ENCODE data around the gene DGLUCY. TPM values are rescaled to one million over a fixed set of nuclear protein-coding genes. Genes with fewer than 3 reads are reported as not detected.

Gene DGLUCY
- total and polyA plus RNA-seq, 2 experiments from 2014 or later, result 44.8 to 51.3 TPM

GRCh38 chr14:91235841-91236240, 122.0 kb downstream of the DGLUCY start:
- H3K4me3 ChIP-seq, result no peak overlapping the region
- H3K9me2 ChIP-seq (replicated peaks; ENCODE audit: insufficient read depth), result no peaks in the 10 kb centered on the region
- no peak for DNase-seq (ENCODE audit: low spot score)
- no peaks in the 10 kb centered on the region for H3K9me3 ChIP-seq (ENCODE audit: low read depth)
- H3K4me2 ChIP-seq, result no peak overlapping the region
- no peaks in the 10 kb centered on the region for H3K27me3 ChIP-seq
- H3K27ac ChIP-seq, result no peak overlapping the region
- TF ChIP-seq EZH2 (IDR thresholded peaks at IDR 0.05; ENCODE audit: borderline replicate concordance) (no peak), CTCF (IDR thresholded peaks at IDR 0.05; ENCODE audit: poor library complexity) (no peak), EZH2phosphoT487 (IDR thresholded peaks at IDR 0.05; ENCODE audit: low read depth, severe bottlenecking, unreplicated experiment) (no peak)
- WGBS (ENCODE audit: low lambda C conversion rate, missing lambda C conversion rate), result 90% methylated on average over 7 of the region's 7 CpGs
- H3K4me1 ChIP-seq (ENCODE audit: insufficient read depth), result no peaks in the 10 kb centered on the region
- H3K79me2 ChIP-seq, result no peaks in the 10 kb centered on the region
- no peaks in the 10 kb centered on the region for H4K20me1 ChIP-seq (ENCODE audit: insufficient read depth, poor library complexity, severe bottlenecking)
- no peaks in the 10 kb centered on the region for H3K36me3 ChIP-seq (replicated peaks; ENCODE audit: insufficient read depth, low read depth)
- H2AFZ ChIP-seq, result no peak overlapping the region

- Histone ChIP-seq H3K36me3 (replicated peaks; ENCODE audit: insufficient read depth, low read depth) (no peaks in the 10 kb centered on the region), H3K27ac (no peak overlapping the region), H3K4me2 (no peak overlapping the region), H3K27me3 (no peaks in the 10 kb centered on the region), H3K9me3 (ENCODE audit: low read depth) (no peaks in the 10 kb centered on the region), H2AFZ (no peak overlapping the region), H4K20me1 (ENCODE audit: insufficient read depth, poor library complexity, severe bottlenecking) (no peaks in the 10 kb centered on the region), H3K4me1 (ENCODE audit: insufficient read depth) (no peaks in the 10 kb centered on the region), H3K9me2 (replicated peaks; ENCODE audit: insufficient read depth) (no peaks in the 10 kb centered on the region), H3K79me2 (no peaks in the 10 kb centered on the region), H3K4me3 (no peak overlapping the region)
- TF ChIP-seq EZH2 (IDR thresholded peaks at IDR 0.05; ENCODE audit: borderline replicate concordance), result no peak
- no peak for TF ChIP-seq CTCF (IDR thresholded peaks at IDR 0.05; ENCODE audit: poor library complexity)
- DNase-seq (ENCODE audit: low spot score), result no peak
- 95% methylated on average over 7 of the region's 7 CpGs for WGBS (ENCODE audit: low lambda C conversion rate, missing lambda C conversion rate)
Measured at GRCh38 chr14:91237219-91237618, 123.3 kb downstream of the DGLUCY start.

- no peaks in the 10 kb centered on the region for H3K27me3 ChIP-seq
- H3K4me2 ChIP-seq, result no peak overlapping the region
- H3K9me2 ChIP-seq (replicated peaks; ENCODE audit: insufficient read depth), result no peaks in the 10 kb centered on the region
- no peaks in the 10 kb centered on the region for H3K79me2 ChIP-seq
- H3K36me3 ChIP-seq (replicated peaks; ENCODE audit: insufficient read depth, low read depth), result no peaks in the 10 kb centered on the region
- TF ChIP-seq CTCF (IDR thresholded peaks at IDR 0.05; ENCODE audit: poor library complexity) (no peak), EZH2 (IDR thresholded peaks at IDR 0.05; ENCODE audit: borderline replicate concordance) (no peak), EZH2phosphoT487 (IDR thresholded peaks at IDR 0.05; ENCODE audit: low read depth, severe bottlenecking, unreplicated experiment) (no peak)
- no peak overlapping the region for H3K27ac ChIP-seq
- no peak overlapping the region for H2AFZ ChIP-seq
- no peaks in the 10 kb centered on the region for H4K20me1 ChIP-seq (ENCODE audit: insufficient read depth, poor library complexity, severe bottlenecking)
- H3K4me1 ChIP-seq (ENCODE audit: insufficient read depth), result no peaks in the 10 kb centered on the region
- no peak overlapping the region for H3K4me3 ChIP-seq
- DNase-seq (ENCODE audit: low spot score), result no peak
- WGBS (ENCODE audit: low lambda C conversion rate, missing lambda C conversion rate), result 86% methylated on average over 4 of the region's 4 CpGs
- no peaks in the 10 kb centered on the region for H3K9me3 ChIP-seq (ENCODE audit: low read depth)
Measured at GRCh38 chr14:91238085-91238484, 124.2 kb downstream of the DGLUCY start.

DNA sequence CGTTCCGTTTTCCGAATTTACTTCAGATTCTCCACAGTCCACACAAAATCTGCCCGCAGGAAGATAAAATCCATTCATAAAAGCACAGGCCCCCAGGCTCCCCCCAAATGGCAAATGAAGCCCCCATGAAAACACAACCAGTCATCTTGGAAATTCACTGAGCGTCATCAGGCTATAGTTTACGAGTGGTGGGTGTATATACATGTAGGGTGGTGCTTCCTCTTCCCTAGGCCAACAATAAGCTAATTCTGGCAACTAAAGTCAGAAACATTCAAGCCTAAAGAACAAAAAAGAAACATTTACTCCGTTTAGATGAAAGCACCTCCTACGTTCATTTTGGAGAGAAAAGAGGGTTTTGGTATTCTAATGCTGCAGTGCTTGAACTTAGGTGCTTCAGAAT, 124.8 kb downstream of the DGLUCY start:
- H3K4me3 ChIP-seq, result no peak overlapping the region
- H3K9me2 ChIP-seq (replicated peaks; ENCODE audit: insufficient read depth), result no peaks in the 10 kb centered on the region
- H2AFZ ChIP-seq, result no peak overlapping the region
- 85% methylated on average over 8 of the region's 8 CpGs for WGBS (ENCODE audit: low lambda C conversion rate, missing lambda C conversion rate)
- no peaks in the 10 kb centered on the region for H3K79me2 ChIP-seq
- TF ChIP-seq CTCF (IDR thresholded peaks at IDR 0.05; ENCODE audit: poor library complexity) (no peak), EZH2 (IDR thresholded peaks at IDR 0.05; ENCODE audit: borderline replicate concordance) (no peak), EZH2phosphoT487 (IDR thresholded peaks at IDR 0.05; ENCODE audit: low read depth, severe bottlenecking, unreplicated experiment) (no peak)
- H3K4me1 ChIP-seq (ENCODE audit: insufficient read depth), result no peaks in the 10 kb centered on the region
- no peaks in the 10 kb centered on the region for H3K27me3 ChIP-seq
- H3K27ac ChIP-seq, result no peak overlapping the region
- no peaks in the 10 kb centered on the region for H3K36me3 ChIP-seq (replicated peaks; ENCODE audit: insufficient read depth, low read depth)
- H4K20me1 ChIP-seq (ENCODE audit: insufficient read depth, poor library complexity, severe bottlenecking), result no peaks in the 10 kb centered on the region
- no peak overlapping the region for H3K4me2 ChIP-seq
- no peaks in the 10 kb centered on the region for H3K9me3 ChIP-seq (ENCODE audit: low read depth)
- DNase-seq (ENCODE audit: low spot score), result no peak
